GM12865 (cell line): ENCODE data around the gene UBE2G2.

ENCODE experiments used
- DNase-seq: peaks from one replicate; pipeline ENCODE4 v3.0.0; 2010; ENCODE audit warnings: low read depth
- H3K4me3 ChIP-seq: 2 replicates; pipeline ENCODE4 v1.5.1; 2011; ENCODE audit warnings: mild to moderate bottlenecking, low read depth, low read length, control low read depth
- CTCF ChIP-seq: IDR thresholded peaks from 2 replicates; pipeline ENCODE4 v1.5.1; 2011; ENCODE audit warnings: low read length, control low read depth, low read depth, inconsistent platforms; ENCODE audit not compliant: insufficient read depth; ENCODE audit errors: missing control alignments

The UBE2G2 gene

DNA sequence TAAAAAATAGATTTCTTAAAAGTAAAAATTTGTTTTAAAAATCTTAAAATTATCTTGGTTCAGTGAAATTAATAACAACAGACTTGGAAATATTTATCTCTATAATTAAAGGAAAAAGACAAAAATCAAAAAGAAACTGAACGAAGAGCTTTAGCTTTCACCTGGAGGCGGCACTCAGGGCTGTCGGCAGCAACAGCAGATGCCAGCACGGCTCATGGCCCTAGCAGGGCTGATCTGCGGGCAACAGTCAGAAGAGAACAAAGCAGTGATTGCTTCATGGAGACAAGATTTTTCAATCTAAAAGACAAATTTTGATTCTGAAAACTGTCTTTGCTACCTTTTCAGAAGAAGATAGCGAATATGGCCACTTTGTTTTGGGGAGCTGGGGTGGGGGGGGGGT, 22.6 kb downstream of the UBE2G2 start:
- H3K4me3 ChIP-seq, result no peak overlapping the region
- DNase-seq, result no peak
- no peak for TF ChIP-seq CTCF

DNA sequence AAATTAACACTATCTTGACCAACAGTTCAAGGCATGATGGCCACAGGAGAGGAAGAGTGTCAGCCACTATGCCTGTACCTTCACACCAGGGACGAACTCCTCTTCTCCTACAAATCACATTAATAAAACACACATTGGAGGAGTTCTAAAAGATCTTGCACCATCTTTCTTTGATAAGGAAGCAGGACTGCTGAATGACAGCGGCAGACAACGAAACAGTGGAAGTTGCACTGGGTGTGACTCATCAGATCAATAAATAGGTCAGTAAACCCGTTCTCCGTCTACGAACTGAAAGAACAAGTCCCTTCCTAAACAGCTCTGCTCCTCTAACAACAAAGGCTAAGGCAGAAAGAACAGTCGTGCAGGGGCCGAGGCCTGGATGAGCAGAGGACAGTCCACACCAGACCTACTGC, 23.1 kb downstream of the UBE2G2 start:
- no peak overlapping the region for H3K4me3 ChIP-seq
- DNase-seq, result no peak
- no peak for TF ChIP-seq CTCF

GRCh38 chr21:44778094-44778493, 23.5 kb downstream of the UBE2G2 start:
- DNase-seq, result no peak
- TF ChIP-seq CTCF, result no peak
- H3K4me3 ChIP-seq, result no peak overlapping the region

- DNase-seq, result no peak
- no peak for TF ChIP-seq CTCF
- H3K4me3 ChIP-seq, result no peak overlapping the region
Measured at GRCh38 chr21:44774972-44775371, 26.6 kb downstream of the UBE2G2 start.

DNA sequence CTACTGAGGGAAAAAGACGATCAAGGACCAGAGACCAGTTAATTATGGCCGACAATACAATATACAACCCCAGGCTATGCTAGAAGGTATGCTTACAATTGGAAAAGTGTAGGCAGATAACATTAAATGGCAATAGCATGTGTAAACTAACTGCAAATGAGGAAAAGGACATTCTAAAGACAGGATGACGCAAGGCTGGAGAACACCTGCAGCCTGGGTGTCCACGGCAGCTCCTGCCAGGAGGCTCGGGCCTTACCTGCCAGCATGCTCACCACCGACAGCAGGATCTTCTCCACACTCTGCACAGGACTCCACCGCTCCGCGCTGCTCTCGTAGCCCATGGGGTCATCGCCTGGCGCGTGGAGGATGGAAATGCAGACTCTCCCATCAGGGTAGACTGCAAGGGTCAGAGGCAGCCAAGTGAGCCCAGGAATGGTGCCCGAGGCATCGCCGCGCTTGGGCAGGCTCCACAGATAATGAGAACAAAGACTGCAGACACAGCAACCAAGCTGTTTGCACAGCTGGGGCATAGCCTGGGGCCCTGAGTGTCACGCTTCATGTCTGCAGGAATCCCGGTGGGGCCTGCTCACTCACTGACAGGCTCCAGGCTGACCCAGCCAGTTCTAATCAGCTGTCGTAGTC, 28.2 kb downstream of the UBE2G2 start:
- no peak for TF ChIP-seq CTCF

DNA sequence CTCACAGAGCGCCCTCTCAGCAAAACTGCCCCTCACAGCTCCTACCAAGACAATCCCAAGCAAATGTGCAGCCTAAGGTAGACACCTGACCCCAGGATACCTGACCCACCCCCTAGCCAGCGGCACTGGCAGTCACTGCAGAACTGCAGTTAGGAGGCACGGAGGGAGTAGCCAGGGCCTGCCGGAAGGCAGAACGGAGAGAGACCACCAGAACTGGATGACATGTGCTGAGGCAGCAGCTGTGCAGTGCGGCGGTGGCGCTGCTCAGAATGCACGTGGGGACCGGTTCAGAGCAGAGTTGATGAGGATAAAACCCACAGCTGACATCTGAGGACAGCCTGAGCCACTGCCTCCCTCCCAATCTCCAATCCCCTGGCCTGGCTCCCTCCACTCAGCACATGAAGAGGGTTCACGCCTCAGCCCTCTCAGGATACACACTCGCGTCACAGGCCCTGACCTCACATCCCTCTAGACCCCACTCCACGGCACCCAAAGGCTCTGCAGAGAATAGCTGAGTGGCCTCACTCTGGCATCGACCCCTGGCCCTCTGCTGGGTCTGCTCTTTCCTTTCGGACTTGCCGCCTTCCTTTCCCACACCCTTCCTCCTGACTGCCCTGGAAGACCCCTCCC, 29.6 kb downstream of the UBE2G2 start:
- no peak for TF ChIP-seq CTCF
- no peak for DNase-seq
- no peak overlapping the region for H3K4me3 ChIP-seq

More for the DNA sequence above, 28.2 kb downstream of the UBE2G2 start:
- H3K4me3 ChIP-seq, result no peak overlapping the region
- DNase-seq, result no peak
